ENCODE data around the gene PAPPA. TPM values are rescaled to one million over a fixed set of nuclear protein-coding genes. Genes with fewer than 3 reads are reported as not detected.

PAPPA gene
- total and polyA plus RNA-seq, 9 of the 15 experiments (the other 6 are each of a cell fraction or from before 2014, with no cell fraction given), result 0.06 to 0.18 (median 0.11) TPM

DNA sequence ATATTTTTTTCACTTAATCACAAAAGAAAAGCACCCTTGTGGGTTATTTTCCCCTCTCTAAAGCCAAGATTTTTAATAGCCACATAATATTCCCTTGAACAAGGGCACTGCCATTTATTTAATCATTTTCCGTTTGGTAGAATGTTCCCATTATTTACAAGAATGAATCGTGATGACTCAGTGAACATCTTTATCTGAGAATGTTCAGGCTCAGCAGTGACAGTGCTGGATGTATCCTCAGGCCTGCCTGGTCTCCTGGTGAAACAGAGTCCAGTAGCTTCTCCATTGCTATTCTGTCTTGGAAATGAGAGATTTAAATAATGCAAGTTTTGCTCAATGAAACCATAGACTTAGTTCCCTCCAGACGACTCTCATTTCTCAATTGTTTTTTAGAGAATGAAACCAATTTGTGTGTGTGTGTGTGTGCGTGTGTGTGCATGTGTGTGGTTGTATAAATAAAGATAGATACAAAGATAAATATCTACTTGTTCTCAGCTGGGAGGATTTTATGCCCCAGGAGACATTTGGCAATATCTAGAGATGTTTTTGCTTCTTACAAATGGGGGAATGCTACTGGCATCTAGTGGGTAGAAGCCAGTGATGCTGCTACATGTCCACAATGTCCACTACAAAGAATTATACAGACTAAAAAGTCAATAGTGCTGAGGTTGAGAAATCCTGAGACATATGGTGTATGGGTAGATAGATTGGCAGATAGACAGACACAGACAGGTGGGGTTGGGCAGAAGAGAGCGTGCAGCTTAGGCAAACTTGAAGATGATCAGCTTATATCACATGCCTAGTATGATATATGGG lies 55.0 kb downstream of the PAPPA start (continued):
- peak; percentile 57 for TF ChIP-seq JUND (IDR thresholded peaks at IDR 0.05; ENCODE audit: borderline replicate concordance, low read depth, low read length)
- peak; percentile 74; the same call in 2 of the 3 replicates for TF ChIP-seq JUND (tag; IDR thresholded peaks at IDR 0.05; ENCODE audit: borderline replicate concordance, low read depth, low read length)
- no peak for TF ChIP-seq CHD4 (IDR thresholded peaks at IDR 0.05; ENCODE audit: insufficient read depth, insufficient replicate concordance, low read depth, low read length, poor library complexity, severe bottlenecking)
- no peak for TF ChIP-seq SREBF1 (IDR thresholded peaks at IDR 0.05; ENCODE audit: borderline replicate concordance, low read depth, low read length)
- no peak for TF ChIP-seq GABPA (tag; conservative IDR thresholded peaks at IDR 0.05; ENCODE audit: low read depth)
- TF ChIP-seq ZNF253 (CRISPR knock-in tag; conservative IDR thresholded peaks at IDR 0.05), result no peak
- TF ChIP-seq FOXK2 (conservative IDR thresholded peaks at IDR 0.05 in 1 of 2, IDR thresholded peaks at IDR 0.05 in 1 of 2; ENCODE audit: low read depth in 2 of 2), result no peak
- TF ChIP-seq ZC3H4 (CRISPR knock-in tag; IDR thresholded peaks at IDR 0.05; ENCODE audit: borderline replicate concordance), result no peak
- TF ChIP-seq PYGO2 (tag; IDR thresholded peaks at IDR 0.05), result no peak
- peak; percentile 50; the same call in 1 of the 2 replicates for TF ChIP-seq ARID1B (IDR thresholded peaks at IDR 0.05)
- no peak for TF ChIP-seq ZBED1 (IDR thresholded peaks at IDR 0.05)
- TF ChIP-seq ZNF696 (CRISPR knock-in tag; conservative IDR thresholded peaks at IDR 0.05), result no peak
- peak; percentile 51; the same call in 1 of the 2 replicates for TF ChIP-seq ATF3 (IDR thresholded peaks at IDR 0.05)
- no peak for TF ChIP-seq ATF3 (CRISPR knock-in tag; conservative IDR thresholded peaks at IDR 0.05)
- TF ChIP-seq TAF7 (tag; IDR thresholded peaks at IDR 0.05), result no peak
- TF ChIP-seq JUN (IDR thresholded peaks at IDR 0.05; ENCODE audit: borderline replicate concordance, low read depth, low read length), result no peak
- TF ChIP-seq JUN (CRISPR knock-in tag; IDR thresholded peaks at IDR 0.05; ENCODE audit: borderline replicate concordance), result no peak
- no peak for TF ChIP-seq GTF2B (IDR thresholded peaks at IDR 0.05; ENCODE audit: extremely low read depth, insufficient read length)
- no peak for TF ChIP-seq ZNF124 (CRISPR knock-in tag; IDR thresholded peaks at IDR 0.05)
- peak; percentile 34 for TF ChIP-seq MAFK (IDR thresholded peaks at IDR 0.05; ENCODE audit: low read length)
- TF ChIP-seq MTA3 (IDR thresholded peaks at IDR 0.05; ENCODE audit: borderline replicate concordance), result no peak
